Breast epithelium (tissue), 4 donors: ENCODE data around the gene TSPAN10. TPM values are rescaled to one million over a fixed set of nuclear protein-coding genes. Genes with fewer than 3 reads are reported as not detected.
A peak's percentile ranks its signal among the peaks of the same experiment; 100 is the strongest.

Experiments
- DNase-seq, 2 donors: peaks; one replicate each; pipeline ENCODE4 v3.0.0-alpha.2; 2019; ENCODE audit warnings: low spot score in 2 of 2
- H3K27ac ChIP-seq, 2 donors: fragments of 200-600 bp; sonication (generic) in 1 of 2; one replicate each; pipeline ENCODE4 v1.5.1; 2016 to 2019; ENCODE audit warnings: mild to moderate bottlenecking in 1 of 2
- H3K27me3 ChIP-seq, 2 donors: fragments of 200-600 bp; sonication (generic) in 1 of 2; one replicate each; pipeline versions ENCODE4 v1.5.1 to v1.6.0; 2017 to 2019; ENCODE audit warnings: control low read depth in 1 of 2, mild to moderate bottlenecking in 1 of 2
- H3K36me3 ChIP-seq: fragments of 200-600 bp; one replicate; pipeline ENCODE4 v1.5.1; 2019
- H3K4me1 ChIP-seq, 2 donors: fragments of 200-600 bp; sonication (generic); one replicate each; pipeline ENCODE4 v1.5.1; 2016 to 2019; ENCODE audit warnings: control low read depth in 1 of 2
- H3K4me3 ChIP-seq, 3 donors: fragments of 200-600 bp; sonication (generic); 1 replicate in 2 of 3; 2 replicates in 1 of 3; pipeline ENCODE4 v1.5.1; 2016 to 2019; ENCODE audit warnings: mild to moderate bottlenecking in 3 of 3, moderate library complexity in 2 of 3
- H3K9me3 ChIP-seq, 2 donors: fragments of 200-600 bp; sonication (generic) in 1 of 2; one replicate each; pipeline ENCODE4 v1.5.1; 2016 to 2019; ENCODE audit warnings: control low read depth in 1 of 2
- CTCF ChIP-seq, 3 donors: fragments of 450-650 bp; IDR thresholded peaks; one replicate each; pipeline ENCODE4 v1.5.1; 2016 to 2017; ENCODE audit warnings: antibody characterized with exemption in 3 of 3, mild to moderate bottlenecking in 3 of 3, moderate library complexity in 3 of 3
- POLR2A ChIP-seq: fragments of 450-650 bp; IDR thresholded peaks from one replicate; pipeline ENCODE4 v1.6.1; 2016; ENCODE audit warnings: antibody characterized with exemption, mild to moderate bottlenecking, moderate library complexity
- POLR2AphosphoS5 ChIP-seq, 3 donors: sonication (generic); formaldehyde crosslinking; IDR thresholded peaks; one replicate each; pipeline ENCODE4 v1.6.1; 2017; ENCODE audit warnings: antibody characterized with exemption in 3 of 3
- intact Hi-C: fragments of 100-400 bp; cut with DNase I; formaldehyde crosslinking; loops from one replicate; pipeline ENCODE4 v1.15.1; 2023; ENCODE audit warnings: low total_unique reads
- total RNA-seq, 3 donors: library from RNA; depleted of rRNA; stranded (reverse); fragments of >200 nt; gene quantifications; one replicate each; pipeline ENCODE4 v1.1.0, GENCODE V29; 2016

TSPAN10 gene
- total RNA-seq, 3 donors from 2014 or later, result 0.80 to 3.5 (median 2.6) TPM

DNA sequence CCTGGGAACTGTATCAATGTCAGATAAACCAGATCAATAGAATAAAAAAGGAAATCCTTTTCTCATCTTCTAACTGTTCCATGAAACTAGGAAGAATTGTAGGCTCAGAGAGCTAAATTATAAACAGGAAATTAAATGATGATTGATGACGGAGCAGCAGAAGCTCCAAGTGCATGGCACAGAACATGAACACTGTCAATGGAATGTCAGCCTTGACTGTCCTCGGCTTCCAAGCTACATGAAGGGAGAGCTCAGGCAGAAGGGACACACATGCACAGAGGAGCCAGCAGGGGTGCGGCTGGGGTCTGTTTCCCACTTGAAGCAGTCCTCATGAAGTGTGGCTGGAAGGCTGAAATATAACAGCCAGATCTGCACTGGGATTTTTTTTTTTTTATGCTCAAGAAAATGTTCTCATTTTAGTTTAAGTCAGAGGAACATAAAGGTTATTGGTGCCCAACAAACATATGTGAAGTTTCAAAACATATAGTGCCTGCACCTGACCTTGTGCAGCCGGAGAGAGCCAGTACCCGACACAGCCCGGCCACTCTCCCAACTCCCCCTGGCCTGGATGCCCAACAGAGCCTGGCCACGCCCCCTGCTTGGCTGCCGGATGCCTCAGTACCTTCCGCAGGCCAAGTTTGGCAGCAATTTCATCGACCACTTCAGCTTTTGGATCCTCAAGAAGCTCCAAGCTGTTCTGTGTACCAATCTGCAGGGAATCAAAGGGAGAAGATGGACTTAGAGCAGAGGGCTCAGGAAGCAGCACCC, 37.1 kb upstream of the TSPAN10 start:
- H3K27ac ChIP-seq, result no peak overlapping the region
- H3K36me3 ChIP-seq, result no peaks in the 10 kb centered on the region

DNA sequence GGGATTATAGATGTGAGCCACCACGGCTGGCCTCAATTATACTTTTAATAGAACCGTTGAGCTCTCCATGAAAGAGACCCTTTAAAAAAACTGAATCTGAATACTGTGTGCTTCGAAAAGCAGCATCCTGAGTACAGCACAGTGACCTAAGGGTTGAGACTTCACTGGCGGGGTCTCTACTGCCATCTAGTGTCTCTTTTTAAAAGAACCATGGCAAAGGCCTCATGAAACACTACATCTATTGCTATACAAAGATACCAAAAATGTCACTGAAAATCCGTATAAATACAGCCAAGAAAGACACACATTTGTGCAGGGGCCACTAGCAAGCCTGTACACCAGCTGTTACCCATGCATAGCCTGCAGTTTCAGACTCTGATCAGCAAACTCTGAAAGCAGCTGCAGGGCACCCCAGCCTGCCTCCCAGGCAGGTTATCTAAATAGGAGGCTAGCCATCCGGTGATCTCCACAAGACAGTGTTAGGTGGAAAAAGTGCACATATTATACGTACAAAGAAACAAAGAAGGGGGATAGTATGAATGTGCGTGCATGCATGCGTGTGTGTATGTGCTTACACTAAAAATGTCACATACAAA, 35.4 kb upstream of the TSPAN10 start:
- H3K9me3 ChIP-seq, result no peaks in the 10 kb centered on the region
- H3K27ac ChIP-seq, result no peak overlapping the region
- H3K27me3 ChIP-seq, result no peaks in the 10 kb centered on the region
- H3K36me3 ChIP-seq, result no peaks in the 10 kb centered on the region
- H3K4me1 ChIP-seq, result no peaks in the 10 kb centered on the region
- TF ChIP-seq POLR2A (no peak), CTCF (IDR thresholded peaks at IDR 0.05) (peak; percentile 9 to 75 (median 74)), POLR2AphosphoS5 (IDR thresholded peaks at IDR 0.05) (no peak)
- intact Hi-C loops, result loop anchor here (10.0 kb wide), 1 partner anchor 327 kb away; no protein-coding TSS in a partner anchor
- DNase-seq, result no peak
- no peak overlapping the region for H3K4me3 ChIP-seq

More for the DNA sequence above, 37.1 kb upstream of the TSPAN10 start:
- Histone ChIP-seq H3K4me1 (no peaks in the 10 kb centered on the region), H3K9me3 (no peaks in the 10 kb centered on the region), H3K4me3 (no peak overlapping the region), H3K27me3 (no peaks in the 10 kb centered on the region)
- no peak for DNase-seq
- intact Hi-C loops, result loop anchor here (10.0 kb wide), 1 partner anchor 325 kb away; no protein-coding TSS in a partner anchor
- no peak for TF ChIP-seq POLR2A
- no peak for TF ChIP-seq CTCF (IDR thresholded peaks at IDR 0.05)
- no peak for TF ChIP-seq POLR2AphosphoS5 (IDR thresholded peaks at IDR 0.05)

- Histone ChIP-seq H3K4me3 (no peak overlapping the region), H3K9me3 (no peaks in the 10 kb centered on the region), H3K27me3 (no peaks in the 10 kb centered on the region), H3K4me1 (no peaks in the 10 kb centered on the region), H3K36me3 (no peaks in the 10 kb centered on the region), H3K27ac (no peak overlapping the region)
- no peak for TF ChIP-seq CTCF (IDR thresholded peaks at IDR 0.05)
- no peak for TF ChIP-seq POLR2AphosphoS5 (IDR thresholded peaks at IDR 0.05)
- TF ChIP-seq POLR2A, result no peak
- no peak for DNase-seq
- intact Hi-C loops, result loop anchor here (10.0 kb wide), 1 partner anchor 329 kb away; no protein-coding TSS in a partner anchor
These were observed 33.0 kb upstream of the TSPAN10 start for GRCh38 chr17:81603846-81604610.

- TF ChIP-seq POLR2AphosphoS5 (IDR thresholded peaks at IDR 0.05) (no peak), POLR2A (no peak), CTCF (IDR thresholded peaks at IDR 0.05) (no peak)
- no peak overlapping the region for H3K4me3 ChIP-seq
- H3K27ac ChIP-seq, result no peak overlapping the region
- DNase-seq, result no peak
- no peaks in the 10 kb centered on the region for H3K4me1 ChIP-seq
- intact Hi-C loops, result loop anchor here (10.0 kb wide), 1 partner anchor 333 kb away; no protein-coding TSS in a partner anchor
- no peaks in the 10 kb centered on the region for H3K36me3 ChIP-seq
- no peaks in the 10 kb centered on the region for H3K9me3 ChIP-seq
- H3K27me3 ChIP-seq, result no peaks in the 10 kb centered on the region
These were observed 29.6 kb upstream of the TSPAN10 start for GRCh38 chr17:81607431-81607830.
